Umbilical cord (tissue), 2 donors: ENCODE results near the gene RIPOR1. TPM values are rescaled to one million over a fixed set of nuclear protein-coding genes. Genes with fewer than 3 reads are reported as not detected.
"Not testable (repeated sequence)": the region's sequence is repeated elsewhere in the genome, so short reads cannot be mapped to it uniquely, and the experiment has no call there.

Source experiments
- DNase-seq: peaks from one replicate; pipeline ENCODE4 v3.0.0-alpha.2; 2015; ENCODE audit warnings: low spot score
- total RNA-seq: library from RNA; depleted of rRNA; stranded (reverse); fragments of >200 nt; gene quantifications from one replicate; pipeline ENCODE4 v1.2.3, GENCODE V29; 2014; ENCODE audit warnings: low replicate concordance; ENCODE audit not compliant: insufficient read depth

RIPOR1 gene, protein sequence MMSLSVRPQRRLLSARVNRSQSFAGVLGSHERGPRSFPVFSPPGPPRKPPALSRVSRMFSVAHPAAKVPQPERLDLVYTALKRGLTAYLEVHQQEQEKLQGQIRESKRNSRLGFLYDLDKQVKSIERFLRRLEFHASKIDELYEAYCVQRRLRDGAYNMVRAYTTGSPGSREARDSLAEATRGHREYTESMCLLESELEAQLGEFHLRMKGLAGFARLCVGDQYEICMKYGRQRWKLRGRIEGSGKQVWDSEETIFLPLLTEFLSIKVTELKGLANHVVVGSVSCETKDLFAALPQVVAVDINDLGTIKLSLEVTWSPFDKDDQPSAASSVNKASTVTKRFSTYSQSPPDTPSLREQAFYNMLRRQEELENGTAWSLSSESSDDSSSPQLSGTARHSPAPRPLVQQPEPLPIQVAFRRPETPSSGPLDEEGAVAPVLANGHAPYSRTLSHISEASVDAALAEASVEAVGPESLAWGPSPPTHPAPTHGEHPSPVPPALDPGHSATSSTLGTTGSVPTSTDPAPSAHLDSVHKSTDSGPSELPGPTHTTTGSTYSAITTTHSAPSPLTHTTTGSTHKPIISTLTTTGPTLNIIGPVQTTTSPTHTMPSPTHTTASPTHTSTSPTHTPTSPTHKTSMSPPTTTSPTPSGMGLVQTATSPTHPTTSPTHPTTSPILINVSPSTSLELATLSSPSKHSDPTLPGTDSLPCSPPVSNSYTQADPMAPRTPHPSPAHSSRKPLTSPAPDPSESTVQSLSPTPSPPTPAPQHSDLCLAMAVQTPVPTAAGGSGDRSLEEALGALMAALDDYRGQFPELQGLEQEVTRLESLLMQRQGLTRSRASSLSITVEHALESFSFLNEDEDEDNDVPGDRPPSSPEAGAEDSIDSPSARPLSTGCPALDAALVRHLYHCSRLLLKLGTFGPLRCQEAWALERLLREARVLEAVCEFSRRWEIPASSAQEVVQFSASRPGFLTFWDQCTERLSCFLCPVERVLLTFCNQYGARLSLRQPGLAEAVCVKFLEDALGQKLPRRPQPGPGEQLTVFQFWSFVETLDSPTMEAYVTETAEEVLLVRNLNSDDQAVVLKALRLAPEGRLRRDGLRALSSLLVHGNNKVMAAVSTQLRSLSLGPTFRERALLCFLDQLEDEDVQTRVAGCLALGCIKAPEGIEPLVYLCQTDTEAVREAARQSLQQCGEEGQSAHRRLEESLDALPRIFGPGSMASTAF
- total RNA-seq, result 17.3 TPM

DNA sequence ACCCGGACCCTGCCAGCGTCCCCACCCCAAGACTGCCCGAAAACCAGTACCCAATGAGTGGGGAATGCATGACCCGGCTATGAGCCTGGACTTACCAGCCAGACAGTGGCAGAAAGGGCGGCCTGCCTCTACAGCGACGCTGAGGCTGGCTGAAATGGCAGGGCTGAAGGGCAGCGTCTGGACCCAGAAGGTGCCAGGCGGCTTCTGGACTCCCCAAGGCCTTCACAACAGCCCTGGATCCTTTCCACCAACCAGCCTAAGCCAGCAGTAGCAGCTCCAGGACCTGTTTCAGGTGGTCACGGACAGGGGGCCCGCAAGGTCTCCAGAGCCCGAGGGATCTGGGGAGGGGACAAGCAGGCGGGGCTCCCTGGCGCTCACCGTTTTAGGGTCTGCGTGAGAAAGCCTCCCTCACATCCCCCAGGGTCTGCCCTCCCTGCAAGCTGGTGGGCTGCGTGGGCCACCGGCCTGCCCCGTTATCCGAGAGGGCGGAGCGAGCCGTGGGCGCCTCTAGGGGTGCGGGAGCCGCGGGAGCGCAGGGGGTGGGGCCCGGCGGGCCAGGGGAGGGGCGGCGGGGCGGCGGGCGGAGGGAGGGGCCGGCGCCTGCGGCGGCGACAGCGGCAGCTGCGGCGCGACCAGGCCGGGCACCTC lies at the start of gene RIPOR1:
Gene RIPOR1, plus strand, starts transcription at position 608 of the 648 bp plus-strand sequence. CDS start 9,618 bp downstream, outside the sequence.
- DNase-seq, result peak; percentile 53

DNA sequence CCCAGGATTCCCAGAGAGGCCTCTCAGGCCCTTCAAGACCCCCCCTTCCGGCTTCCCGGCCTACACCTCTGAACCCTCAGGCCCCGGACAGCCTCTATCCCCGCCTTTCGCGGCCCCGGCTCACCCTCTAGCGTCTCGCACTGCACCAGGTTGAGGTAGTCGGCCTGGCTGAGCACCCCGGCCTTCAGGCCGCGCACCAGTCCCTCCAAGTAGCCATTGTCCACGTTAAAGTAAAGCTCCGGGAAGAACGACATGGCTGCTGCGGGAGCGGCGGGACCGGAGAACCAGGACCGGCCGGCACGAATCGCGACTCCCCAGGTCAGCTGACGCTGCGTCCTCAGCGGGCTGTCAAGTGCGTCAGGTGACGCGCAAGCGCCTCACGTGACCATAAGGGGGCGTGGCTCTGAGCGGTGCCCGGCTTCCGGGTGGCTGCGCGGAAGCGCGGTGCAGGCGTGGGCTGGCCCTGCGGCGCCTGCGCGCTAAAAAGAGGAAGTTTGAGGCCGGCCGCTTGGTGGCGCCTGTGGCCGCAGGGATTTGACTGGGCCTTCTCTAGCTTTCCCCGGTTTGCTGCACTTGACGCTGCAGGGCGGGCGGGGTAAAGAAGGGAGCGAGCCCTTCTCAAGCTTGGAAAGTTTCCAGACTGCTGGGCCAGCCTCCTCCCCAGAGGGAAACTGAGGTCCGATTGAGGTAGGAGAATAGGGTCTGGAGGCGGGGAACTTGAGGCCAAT lies 47.6 kb upstream of the RIPOR1 start, which contains the start of gene ATP6V0D1:
Gene ATP6V0D1, minus strand, starts transcription at position 325 of the 728 bp plus-strand sequence. Its CDS starts 71 bp downstream, at position 254.
- DNase-seq, result peak; percentile 99

DNA sequence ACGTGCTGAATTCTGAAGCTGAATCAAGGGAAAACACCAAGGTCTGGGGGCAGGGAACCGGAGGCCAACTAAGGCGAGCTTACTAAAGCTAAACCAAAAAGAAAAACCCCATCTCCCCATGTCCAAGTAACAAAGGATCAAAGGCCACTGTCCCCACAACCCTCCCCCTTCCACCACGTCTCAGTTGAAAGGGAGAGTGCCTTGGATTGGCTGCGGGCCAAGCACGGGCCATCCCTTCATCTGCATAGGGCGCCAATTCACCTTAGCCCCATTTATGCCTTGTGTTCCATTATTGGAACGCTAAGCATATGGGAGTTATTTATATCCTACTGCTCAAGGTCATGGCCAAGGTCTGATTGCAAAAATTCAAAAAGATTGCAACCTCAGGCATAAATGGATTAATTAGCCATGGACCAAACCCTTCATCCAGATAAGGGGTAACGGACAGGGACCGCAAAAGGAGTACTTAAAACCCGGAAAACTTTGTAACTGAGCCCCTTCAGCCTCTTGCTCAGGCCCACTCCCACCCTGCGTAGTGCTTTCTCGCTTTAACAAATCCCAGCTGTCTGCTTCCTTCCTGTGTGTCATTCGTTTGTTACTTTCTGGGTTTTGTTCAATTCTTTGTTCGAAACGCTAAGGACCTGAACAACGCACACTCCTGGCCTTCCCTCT lies 46.9 kb upstream of the RIPOR1 start:
- no peak for DNase-seq

DNA sequence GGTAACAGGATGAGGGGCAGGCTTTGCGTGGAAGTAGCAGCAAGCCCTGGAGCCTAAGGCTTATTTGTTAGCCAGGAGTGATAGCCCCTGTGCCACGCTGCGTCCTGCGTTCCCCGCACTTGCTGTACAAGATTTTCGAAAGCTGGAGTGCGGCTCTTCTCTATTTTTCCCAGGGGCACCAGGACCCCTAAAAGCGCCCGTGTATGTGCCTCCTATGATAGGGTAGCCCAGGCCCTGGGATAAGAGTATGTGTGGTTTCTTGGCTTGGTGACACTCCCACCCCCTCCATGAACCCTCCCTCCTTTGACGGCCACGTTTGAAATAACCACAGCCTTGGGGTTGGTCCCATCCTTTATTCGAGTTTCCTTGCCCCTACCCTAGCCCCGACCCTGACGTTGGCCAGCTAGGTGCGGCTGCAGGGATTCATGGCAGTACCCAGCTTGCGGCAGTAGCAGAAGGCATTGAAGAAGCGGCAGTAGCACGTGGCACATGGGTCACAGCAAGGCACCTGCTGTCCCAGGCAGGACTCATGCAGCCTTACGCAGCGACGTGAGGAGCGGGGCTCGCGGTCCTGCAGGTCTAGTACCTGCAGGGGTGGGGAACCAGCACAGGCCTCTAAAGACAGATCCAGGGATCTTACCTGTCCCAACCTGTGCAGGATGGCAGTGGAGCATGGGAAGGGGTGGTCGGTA lies 46.2 kb upstream of the RIPOR1 start:
- DNase-seq, result no peak

DNA sequence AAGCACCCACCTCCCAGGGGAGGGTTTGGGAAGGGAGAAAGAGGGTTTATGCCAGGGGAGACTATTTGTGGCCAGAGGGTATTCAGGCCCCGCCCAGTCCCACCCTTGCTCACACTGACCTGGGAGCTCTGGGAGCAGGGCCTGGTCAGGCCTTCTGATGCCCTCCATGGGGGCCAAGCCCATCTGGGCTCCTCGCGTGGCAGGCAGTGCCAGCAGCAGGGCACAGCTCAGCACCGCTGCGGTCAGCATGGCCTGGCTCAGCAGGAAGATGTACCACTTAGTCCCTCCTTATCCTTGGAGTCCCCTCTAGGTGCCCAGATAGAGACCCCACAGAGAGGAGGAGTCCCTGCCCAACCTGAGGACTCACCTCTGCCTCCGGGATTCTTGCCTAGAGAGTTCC lies 45.5 kb upstream of the RIPOR1 start, which contains the start of gene AGRP:
Gene AGRP, minus strand, starts transcription at position 398 of the 400 bp plus-strand sequence. Its CDS starts 149 bp downstream, at position 249.
- no peak for DNase-seq

DNA sequence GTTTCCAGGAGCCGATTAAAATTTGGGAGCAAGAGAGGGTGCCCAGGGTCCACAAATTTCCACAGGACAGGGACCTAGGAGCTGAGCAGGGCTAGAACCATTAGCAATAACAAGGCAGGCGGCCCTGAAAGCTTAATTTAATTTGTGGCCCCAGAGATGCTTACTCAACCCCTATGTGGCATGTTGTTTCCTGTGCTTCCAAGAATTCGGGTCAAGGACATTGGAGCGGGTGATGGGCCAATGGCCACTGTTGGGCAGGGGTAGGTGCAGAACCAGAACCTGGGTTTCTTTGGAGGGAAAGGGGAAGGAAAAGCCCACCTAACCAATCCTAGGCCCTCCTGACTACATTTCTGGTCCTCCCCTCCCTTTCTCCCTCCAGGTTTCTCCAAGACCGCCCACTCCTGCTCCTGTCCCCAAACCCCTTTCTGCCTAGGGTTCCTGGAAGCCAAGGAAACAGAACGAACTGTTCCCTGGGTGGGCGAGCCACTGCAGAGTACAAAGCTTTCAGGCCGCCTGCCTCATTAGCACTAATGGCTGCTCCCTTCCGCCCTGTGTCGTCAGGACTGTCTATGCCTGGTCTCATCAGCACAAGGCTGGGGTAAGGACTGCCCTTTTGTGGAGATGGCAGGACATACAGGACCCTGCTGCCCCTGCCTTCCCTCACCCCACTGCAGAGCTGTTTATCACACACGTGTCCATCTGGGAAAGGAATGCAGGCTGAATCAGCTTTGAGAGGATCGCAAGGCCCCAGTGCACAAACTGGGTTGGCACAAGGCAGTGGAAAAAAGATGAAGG lies 44.7 kb upstream of the RIPOR1 start:
- DNase-seq, result no peak

DNA sequence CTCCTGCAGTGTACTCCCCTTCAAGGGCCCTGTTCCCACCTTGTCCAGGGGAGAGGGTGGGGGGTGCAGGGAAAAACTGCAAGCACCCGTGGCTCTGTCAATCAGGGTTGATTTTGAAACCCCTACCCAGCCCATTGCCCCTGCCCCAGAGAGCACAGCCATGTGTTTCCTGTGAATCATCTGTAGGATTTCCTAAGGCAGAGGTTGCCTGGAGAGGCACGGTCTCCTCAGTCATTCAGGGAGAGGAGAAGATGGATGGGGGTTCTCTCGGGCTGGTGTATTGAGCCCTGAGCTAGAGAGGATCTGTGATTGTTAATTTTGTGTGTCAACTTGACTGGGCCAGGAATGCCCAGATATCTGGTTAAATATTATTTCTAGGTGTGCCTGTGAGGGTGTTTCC lies 41.8 kb upstream of the RIPOR1 start:
- DNase-seq, result no peak

DNA sequence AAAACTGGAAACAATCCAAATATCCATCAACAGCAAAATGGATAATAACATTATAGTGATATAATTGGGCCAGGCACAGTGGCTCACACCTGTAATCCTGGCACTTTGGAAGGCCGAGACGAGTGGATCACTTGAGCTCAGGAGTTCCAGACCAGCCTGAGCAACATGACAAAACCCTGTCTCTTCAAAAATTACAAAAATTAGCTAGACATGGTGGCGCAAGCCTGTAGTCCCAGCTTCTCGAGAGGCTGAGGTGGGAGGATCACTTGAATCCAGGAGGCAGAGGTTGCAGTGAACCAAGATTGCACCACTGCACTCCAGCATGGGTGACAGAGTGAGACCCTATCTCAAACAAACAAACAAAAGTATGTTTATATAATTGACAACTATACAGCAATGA lies 41.1 kb upstream of the RIPOR1 start:
- DNase-seq, result not testable (repeated sequence)

DNA sequence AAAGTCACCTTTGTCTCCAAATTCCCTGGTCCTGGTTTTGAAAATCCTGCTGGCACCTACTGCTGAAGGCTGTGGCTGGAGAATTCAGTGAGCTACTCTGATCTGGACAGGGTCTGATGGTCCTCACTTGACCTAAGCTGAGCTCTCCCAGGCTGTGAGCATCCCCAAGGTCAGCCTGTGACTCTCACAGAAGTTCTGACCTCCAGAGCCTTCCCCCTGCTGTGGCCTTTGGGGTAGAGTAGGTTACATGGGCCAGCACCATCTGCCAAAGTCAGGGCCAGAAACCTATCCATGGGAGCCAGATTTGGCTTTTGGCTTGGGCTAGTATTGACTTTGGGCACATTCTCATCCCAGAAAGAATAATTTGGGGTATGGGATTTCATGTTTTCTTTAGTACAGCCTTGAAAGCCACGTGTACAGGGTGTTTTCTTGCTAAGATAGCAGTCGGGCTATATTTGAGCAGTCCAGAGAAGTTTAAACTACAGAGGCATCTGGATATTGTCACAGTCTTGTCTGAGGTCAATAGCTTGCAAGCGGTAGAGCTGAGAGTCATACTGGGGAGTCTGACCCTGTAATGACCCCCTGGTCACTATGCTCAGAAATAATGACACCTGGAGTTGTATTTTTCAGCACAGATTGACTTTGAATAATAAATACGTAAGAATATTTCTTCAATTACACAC lies 39.1 kb upstream of the RIPOR1 start:
- peak; percentile 94 for DNase-seq

DNA sequence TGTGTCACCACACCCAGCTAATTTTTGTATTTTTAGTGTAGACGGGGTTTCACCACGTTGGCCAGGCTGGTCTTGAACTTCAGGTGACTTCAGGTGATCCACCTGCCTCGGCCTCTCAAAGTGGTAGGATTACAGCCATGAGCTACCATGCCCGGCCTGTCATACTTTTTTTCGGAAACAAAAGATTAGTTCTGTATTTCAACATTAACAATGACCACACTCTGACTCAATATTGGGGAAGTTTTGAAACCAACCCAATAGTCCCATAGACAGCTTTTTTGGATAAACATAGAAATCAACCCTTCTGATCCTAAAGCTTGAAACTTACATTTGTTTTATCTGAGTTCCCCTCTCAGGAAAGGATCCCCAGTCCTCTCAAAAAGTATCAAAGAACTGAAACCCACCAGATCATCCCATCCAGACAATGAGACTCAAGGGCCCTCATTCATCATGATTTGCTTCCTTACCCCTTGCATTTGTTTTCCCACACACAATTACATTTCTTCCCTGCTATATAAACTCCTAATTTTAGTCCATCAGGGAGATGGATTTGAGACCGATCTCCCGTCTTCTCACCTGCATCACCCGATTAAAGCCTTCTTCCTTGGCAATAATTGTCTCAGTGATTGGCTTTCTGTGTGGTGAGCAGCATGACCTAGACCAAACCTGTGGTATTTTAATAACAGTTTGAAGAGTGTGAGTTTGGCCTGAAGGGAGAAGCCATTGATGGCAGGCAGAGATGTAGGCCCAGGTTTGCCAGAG lies 38.1 kb upstream of the RIPOR1 start:
- DNase-seq, result no peak

DNA sequence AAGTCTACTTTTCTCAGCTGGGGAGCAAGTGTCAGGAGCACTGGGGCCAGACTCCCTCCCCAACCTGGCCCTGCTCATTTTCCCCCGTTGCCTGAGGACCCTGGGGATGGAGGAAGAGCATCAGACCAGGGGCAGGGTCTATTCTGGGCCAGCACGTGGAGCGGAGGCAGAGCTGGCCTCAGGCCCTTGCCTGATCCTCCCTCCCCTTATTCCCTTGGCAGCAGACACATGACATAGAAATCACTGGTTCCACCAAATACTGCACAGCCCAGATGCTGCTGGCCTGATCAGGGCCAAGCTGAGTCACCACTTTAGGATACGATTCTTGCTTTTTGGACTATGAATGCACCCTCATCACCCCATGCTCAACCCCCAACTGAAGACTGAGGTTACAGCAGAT lies 29.5 kb upstream of the RIPOR1 start:
- DNase-seq, result no peak

DNA sequence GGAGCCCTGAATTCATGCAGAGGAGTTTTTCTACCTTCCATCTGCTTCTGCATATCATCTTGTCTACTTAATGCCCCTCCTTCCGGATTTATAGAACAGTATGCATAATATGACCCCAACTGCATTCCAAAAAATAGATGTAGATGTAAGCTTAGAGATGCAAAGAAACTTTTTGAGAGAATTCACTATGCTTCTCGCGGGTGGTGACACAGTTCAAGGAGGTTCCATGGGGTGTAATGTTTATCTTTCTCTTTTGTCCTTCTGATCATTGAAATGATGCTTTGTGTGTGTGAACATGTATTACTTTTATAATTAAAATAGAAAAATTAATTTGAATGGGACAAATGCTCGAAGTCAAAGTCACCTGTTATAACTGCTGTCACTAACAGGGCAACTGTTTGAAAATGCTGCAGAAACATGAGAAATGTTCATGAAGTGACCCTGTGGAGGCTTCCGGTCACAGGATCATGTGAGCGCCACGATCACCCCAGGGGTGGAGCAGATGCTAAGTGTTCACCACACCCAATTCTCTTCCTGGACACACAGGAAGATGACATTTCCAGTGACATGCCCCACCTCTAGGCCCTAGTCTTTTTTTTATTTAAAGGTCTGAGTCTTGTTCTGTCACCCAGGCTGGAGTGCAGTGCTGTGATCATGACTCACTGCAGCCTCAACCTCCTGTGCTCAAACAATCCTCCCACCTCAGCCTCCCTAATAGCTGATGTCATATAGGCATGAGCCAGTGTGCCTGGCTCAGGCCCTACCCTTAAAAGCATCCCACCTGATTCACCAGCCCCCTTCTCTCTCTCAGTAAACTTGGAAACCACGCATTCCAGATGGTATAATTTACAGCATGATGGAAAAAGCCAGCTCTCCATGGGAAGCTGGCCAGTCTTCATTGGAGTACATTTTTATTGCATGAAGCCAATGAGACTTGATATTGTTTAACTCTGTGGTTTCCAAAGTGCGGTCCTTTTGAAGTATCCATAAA lies 24.3 kb upstream of the RIPOR1 start:
- DNase-seq, result no peak

DNA sequence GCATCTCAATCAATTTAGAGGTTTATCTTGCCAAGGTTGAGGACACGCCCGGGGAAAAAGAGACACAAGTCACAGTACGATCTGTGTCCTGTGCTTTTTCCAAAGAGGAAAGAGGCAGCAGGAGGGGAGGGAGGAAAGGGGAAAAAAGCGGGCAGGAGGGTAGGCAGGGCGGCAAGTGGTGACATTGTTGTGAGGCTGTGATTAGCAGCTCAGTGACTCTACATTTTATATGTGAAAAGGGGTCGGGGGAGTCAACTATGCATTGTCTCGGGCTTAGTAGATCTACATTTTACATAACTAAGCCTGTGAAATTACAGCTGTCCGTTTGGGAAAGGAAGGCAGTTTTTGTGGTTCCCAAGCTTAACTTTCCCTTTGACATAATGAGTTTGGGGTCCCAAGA lies 22.2 kb upstream of the RIPOR1 start:
- DNase-seq, result no peak

DNA sequence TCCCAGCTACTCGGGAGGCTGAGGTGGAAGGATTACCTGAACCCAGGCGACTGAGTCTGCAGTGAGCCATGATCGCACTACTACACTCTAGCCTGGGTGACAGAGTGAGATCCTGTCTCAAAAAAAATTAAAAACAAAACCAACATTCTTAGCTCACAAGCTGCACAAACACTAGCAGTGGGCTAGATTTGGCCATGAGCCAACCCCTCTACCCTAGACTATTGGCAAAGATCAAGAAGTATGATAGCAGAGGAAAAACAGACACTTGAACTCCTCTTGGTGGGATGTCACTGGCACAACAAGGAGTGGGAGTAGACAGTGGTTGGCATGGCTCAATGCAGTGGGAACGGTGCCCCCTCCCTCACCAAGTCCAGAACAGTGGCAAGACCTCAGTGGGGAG lies 19.6 kb upstream of the RIPOR1 start:
- DNase-seq, result no peak

DNA sequence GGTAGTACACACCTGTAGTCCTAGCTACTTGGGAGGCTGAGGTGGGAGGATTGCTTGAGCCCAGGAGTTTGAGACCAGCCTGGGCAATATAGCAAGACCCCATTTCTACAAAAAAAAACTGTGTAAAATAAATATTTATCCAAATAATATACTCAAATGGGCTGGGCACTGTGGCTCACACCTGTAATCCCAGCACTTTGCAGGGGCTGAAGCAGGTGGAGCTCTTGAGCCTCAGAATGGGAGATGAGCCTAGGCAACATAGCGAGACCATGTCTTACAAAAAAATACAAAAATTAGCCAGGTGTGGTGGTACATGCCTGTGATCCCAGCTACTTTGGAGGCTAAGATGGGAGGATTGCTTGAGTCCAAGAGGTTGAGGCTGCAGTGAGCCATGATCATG lies 14.7 kb upstream of the RIPOR1 start:
- not testable (repeated sequence) for DNase-seq

DNA sequence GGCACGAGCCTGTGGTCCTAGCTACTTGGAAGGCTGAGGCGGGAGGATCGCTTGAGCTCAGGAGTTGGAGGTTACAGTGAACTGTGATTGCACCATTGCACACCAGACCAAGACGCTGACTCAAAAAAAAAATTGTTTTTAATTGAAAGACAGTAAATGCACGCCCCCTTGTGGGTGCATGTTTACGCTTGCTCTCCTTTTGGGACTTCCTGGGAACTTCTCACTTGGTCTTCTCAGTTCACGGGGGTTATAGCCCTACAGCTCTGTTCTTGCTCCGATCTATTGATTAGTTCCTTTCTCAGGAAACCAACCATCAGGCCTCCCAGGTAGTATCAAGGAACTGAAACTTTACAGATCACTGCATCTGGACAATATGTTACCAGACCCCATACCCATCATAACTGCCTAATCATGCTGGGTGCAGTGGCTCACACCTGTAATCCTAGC lies 14.2 kb upstream of the RIPOR1 start:
- DNase-seq, result peak; percentile 85
